BLaER1 treated with 17β-estradiol and CSF1 and Interleukin-3, amounts not matched to agents 10 nM and 100 nM (cell line): Measurements from ENCODE around the gene RAET1G.
"Not testable (repeated sequence)": the region's sequence is repeated elsewhere in the genome, so short reads cannot be mapped to it uniquely, and the experiment has no call there.

ENCODE experiments used
- H3K27ac ChIP-seq, 11 experiments: shearing (Covaris generic); formaldehyde crosslinking; 2 replicates each; pipeline ENCODE4 v1.8.1; 2022
- H3K27me3 ChIP-seq, 11 experiments: shearing (Covaris generic); formaldehyde crosslinking; 2 replicates each; pipeline ENCODE4 v1.8.1; 2022
- H3K36me3 ChIP-seq, 11 experiments: shearing (Covaris generic); formaldehyde crosslinking; 2 replicates each; pipeline ENCODE4 v1.8.1; 2022
- H3K4me1 ChIP-seq, 10 experiments: shearing (Covaris generic); formaldehyde crosslinking; 2 replicates each; pipeline ENCODE4 v1.8.1; 2022
- H3K4me2 ChIP-seq, 11 experiments: shearing (Covaris generic); formaldehyde crosslinking; 2 replicates each; pipeline ENCODE4 v1.8.1; 2022
- H3K4me3 ChIP-seq, 10 experiments: shearing (Covaris generic); formaldehyde crosslinking; 2 replicates each; pipeline ENCODE4 v1.8.1; 2022
- H3K9ac ChIP-seq, 11 experiments: shearing (Covaris generic); formaldehyde crosslinking; 2 replicates each; pipeline ENCODE4 v1.8.1; 2022
- H3K9me3 ChIP-seq, 11 experiments: shearing (Covaris generic); formaldehyde crosslinking; replicated peaks in 1 of 11; 2 replicates each; pipeline ENCODE4 v1.8.1; 2022
- H4K20me1 ChIP-seq, 11 experiments: shearing (Covaris generic); formaldehyde crosslinking; 2 replicates each; pipeline ENCODE4 v1.8.1; 2022
- Cebpa-rat ChIP-seq, 11 experiments: shearing (Covaris generic); IDR thresholded peaks; 2 replicates each; pipeline ENCODE4 v1.8.1; 2022

Gene RAET1G

DNA sequence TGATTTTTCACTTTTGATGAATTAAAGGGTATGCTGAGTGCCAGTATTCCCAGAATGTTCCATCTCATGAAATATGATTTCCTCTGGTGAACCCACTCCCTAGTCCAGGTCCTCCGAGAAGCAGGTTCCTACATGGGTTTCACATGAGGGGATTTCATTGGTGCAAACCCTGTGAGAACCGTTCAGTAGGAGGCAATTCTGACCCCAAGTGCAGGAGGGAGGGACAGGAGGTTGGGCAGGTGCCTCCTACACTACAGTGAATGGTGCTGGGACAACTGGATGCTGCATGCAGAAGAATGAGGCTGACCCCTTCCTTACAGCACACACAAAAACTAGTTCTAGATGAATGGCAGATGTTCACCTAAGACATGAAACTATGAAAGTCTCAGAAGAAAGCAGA is 13.8 kb upstream of the RAET1G start:
- H4K20me1 ChIP-seq: peaks cover 0 to 47% (median 25%) of the 10 kb centered on the region in 11 experiments; a peak in 14 of 22 replicates
- TF ChIP-seq Cebpa-rat (IDR thresholded peaks at IDR 0.05): no peak
- no peak overlapping the region for H3K4me3 ChIP-seq
- peaks cover 72 to 96% (median 88%) of the 10 kb centered on the region in 11 experiments for H3K27me3 ChIP-seq
- peaks cover 14 to 18% (median 16%) of the 10 kb centered on the region in 10 experiments for H3K4me1 ChIP-seq
- no peak overlapping the region for H3K9ac ChIP-seq
- peaks cover 0 to 13% (median 0%) of the 10 kb centered on the region in 11 experiments; a peak in 6 of 22 replicates for H3K9me3 ChIP-seq
- H3K27ac ChIP-seq: no peak overlapping the region
- H3K4me2 ChIP-seq: no peak overlapping the region
- no peaks in the 10 kb centered on the region for H3K36me3 ChIP-seq

DNA sequence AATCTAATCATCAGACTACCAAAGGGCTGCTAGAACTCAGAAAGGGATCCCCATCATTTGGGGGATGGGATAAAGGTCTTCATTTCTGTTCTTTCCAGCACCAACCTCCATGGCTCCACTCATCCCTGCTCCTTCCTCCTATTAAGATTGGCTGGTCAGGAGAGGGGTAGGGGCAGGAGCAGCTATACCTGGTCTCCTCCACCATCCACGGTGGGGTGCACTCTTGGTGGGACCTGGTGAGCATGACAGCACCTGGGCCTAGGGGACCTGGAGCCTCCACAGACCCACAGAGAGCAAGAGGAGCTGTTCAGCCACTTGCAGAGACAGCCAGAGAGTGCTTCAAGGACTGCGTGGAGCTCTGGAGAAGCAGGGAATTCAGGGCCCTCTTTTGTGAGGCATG is 12.7 kb upstream of the RAET1G start:
- Histone ChIP-seq H3K27me3 (peaks cover 71 to 95% (median 88%) of the 10 kb centered on the region in 11 experiments), H3K27ac (no peak overlapping the region), H3K9me3 (peaks cover 0 to 8% (median 0%) of the 10 kb centered on the region in 11 experiments; a peak in 3 of 22 replicates), H3K4me1 (peaks cover 6 to 11% (median 9%) of the 10 kb centered on the region in 10 experiments; a peak in 17 of 20 replicates), H3K9ac (no peak overlapping the region), H3K4me3 (no peak overlapping the region), H3K4me2 (no peak overlapping the region), H3K36me3 (no peaks in the 10 kb centered on the region), H4K20me1 (peaks cover 0 to 40% (median 25%) of the 10 kb centered on the region in 11 experiments; a peak in 14 of 22 replicates)
- no peak for TF ChIP-seq Cebpa-rat (IDR thresholded peaks at IDR 0.05)

DNA sequence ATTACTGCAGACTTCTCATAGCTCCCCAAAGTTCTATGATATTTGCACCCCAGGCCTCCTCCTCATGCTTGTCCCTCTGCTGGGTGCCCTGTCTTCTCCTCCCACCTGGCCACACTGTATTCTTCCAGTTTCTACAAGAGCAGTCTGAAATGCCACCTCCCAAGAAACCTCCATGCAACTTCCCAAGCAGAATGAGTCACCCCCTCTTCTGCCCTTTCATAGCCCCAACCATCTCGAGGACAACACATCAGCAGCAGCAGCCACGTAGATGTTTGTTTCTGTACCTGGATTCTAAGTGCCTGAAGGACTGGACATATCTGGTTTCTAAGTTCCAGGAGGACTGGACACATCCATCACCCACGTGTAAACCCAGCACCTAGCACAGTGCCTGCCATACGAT is 12.3 kb upstream of the RAET1G start:
- no peak for TF ChIP-seq Cebpa-rat (IDR thresholded peaks at IDR 0.05)
- H3K4me1 ChIP-seq: peaks cover 6 to 11% (median 9%) of the 10 kb centered on the region in 10 experiments; a peak in 17 of 20 replicates
- H3K27me3 ChIP-seq: peaks cover 71 to 95% (median 88%) of the 10 kb centered on the region in 11 experiments
- no peak overlapping the region for H3K4me3 ChIP-seq
- H3K9ac ChIP-seq: no peak overlapping the region
- H3K4me2 ChIP-seq: no peak overlapping the region
- peaks cover 0 to 36% (median 25%) of the 10 kb centered on the region in 11 experiments; a peak in 14 of 22 replicates for H4K20me1 ChIP-seq
- H3K9me3 ChIP-seq: peaks cover 0 to 7% (median 0%) of the 10 kb centered on the region in 11 experiments; a peak in 2 of 22 replicates
- H3K36me3 ChIP-seq: no peaks in the 10 kb centered on the region
- H3K27ac ChIP-seq: no peak overlapping the region

DNA sequence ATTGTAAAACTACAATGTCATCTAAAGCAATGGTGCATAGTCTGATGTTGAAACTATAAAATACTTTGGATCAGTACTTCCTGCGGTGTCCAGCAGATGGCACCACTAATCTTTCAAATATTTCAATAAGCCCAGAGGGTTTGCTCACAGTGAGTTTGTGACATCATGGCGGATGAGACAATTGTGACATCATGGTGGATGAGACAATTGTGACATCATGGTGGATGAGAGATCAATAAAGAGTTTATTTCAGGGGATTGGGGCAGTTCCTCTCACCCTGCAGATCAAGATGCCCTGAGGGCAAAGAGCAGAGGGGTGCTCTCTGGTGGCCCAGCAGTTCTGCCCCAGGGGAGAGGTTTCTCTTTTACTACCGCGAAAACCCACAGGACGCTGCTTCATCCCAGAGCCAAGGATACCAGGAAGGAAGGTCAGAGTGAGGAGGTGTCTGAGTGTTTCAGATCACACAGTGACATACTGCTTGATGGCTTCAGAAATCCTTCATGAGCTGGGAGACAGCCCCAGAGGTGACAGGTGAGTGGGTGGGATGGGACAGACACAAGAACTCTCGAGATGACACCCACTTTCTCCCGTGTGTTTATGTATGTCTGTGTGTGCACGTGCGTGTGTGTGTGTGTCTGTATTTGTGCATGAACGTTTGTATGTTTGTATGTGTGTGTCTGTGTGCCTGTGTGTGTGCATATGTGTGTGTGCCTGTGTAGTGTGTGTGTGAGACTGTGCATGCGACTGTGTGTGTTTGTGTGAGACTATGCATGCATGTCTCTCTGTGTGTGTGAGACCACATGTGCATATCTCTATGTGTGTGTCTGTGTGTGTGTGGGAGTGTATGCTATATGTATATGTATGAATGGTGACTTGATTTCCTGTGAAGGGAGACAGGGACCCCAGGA is 11.6 kb upstream of the RAET1G start:
- Histone ChIP-seq H3K9me3 (peaks cover 0 to 7% (median 0%) of the 10 kb centered on the region in 11 experiments; a peak in 2 of 22 replicates), H3K36me3 (no peaks in the 10 kb centered on the region), H3K27me3 (peaks cover 71 to 95% (median 88%) of the 10 kb centered on the region in 11 experiments), H3K4me2 (peak overlapping the region in 1 of 11 experiments; percentile 9; a peak in 1 of 22 replicates), H3K4me3 (no peak overlapping the region), H3K9ac (no peak overlapping the region), H3K27ac (no peak overlapping the region), H3K4me1 (peaks cover 6 to 11% (median 9%) of the 10 kb centered on the region in 10 experiments; a peak in 17 of 20 replicates), H4K20me1 (peaks cover 0 to 29% (median 20%) of the 10 kb centered on the region in 11 experiments; a peak in 13 of 22 replicates)
- TF ChIP-seq Cebpa-rat (IDR thresholded peaks at IDR 0.05): peak in 1 of 11 experiments; percentile 68; a peak in 3 of 22 replicates

DNA sequence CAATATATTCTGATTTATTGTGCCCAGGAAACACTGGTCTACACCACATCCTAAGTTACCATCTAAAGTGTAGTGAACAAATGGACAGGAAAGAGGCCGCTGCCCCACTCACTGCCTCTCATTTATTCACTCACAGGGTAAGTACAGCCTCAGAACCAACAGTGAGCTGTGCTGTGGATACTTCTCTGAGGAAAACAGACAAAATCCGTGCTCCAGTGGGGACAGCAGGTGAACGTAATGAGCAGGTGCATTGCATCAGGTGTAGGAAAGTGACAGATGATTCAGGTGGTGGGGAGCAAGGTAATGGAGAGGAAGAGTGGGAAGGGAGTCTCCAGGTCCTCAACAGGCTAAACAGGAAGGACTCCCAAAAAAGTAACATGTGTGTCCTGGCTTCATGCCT is 10.5 kb upstream of the RAET1G start:
- H3K9me3 ChIP-seq: peaks cover 0 to 3% (median 0%) of the 10 kb centered on the region in 11 experiments; a peak in 2 of 22 replicates
- peaks cover 0 to 20% (median 11%) of the 10 kb centered on the region in 11 experiments; a peak in 12 of 22 replicates for H4K20me1 ChIP-seq
- H3K4me1 ChIP-seq: peaks cover 3 to 4% (median 4%) of the 10 kb centered on the region in 10 experiments; a peak in 16 of 20 replicates
- no peak for TF ChIP-seq Cebpa-rat (IDR thresholded peaks at IDR 0.05)
- no peak overlapping the region for H3K4me3 ChIP-seq
- no peak overlapping the region for H3K9ac ChIP-seq
- no peak overlapping the region for H3K27ac ChIP-seq
- H3K27me3 ChIP-seq: peaks cover 70 to 95% (median 88%) of the 10 kb centered on the region in 11 experiments
- no peak overlapping the region for H3K4me2 ChIP-seq
- H3K36me3 ChIP-seq: no peaks in the 10 kb centered on the region

DNA sequence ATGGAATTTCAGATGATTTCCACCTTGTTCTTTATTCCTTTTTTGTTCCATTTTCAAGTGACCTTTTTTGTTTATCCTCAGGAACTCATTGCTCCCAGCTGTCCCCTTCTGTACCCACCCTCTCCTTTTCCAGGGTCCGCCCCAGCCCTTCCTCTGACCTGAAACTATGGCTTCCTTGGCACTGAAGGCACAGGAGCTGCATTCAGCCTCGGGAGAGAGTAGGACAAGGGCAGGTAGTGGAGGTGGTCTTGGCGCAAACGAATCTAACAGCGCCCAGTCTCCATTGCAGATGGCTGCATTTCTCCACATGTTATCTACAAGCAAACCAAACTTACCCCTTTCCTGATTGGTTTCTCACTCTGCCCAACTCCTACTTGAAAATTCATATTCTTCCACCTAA is 10.1 kb upstream of the RAET1G start:
- H3K4me2 ChIP-seq: no peak overlapping the region
- TF ChIP-seq Cebpa-rat (IDR thresholded peaks at IDR 0.05): no peak
- no peak overlapping the region for H3K4me3 ChIP-seq
- H3K27me3 ChIP-seq: peaks cover 66 to 95% (median 84%) of the 10 kb centered on the region in 11 experiments
- H3K27ac ChIP-seq: no peak overlapping the region
- H3K9ac ChIP-seq: no peak overlapping the region
- peaks cover 0 to 16% (median 7%) of the 10 kb centered on the region in 11 experiments; a peak in 7 of 22 replicates for H4K20me1 ChIP-seq
- H3K9me3 ChIP-seq: no peaks in the 10 kb centered on the region
- peaks cover 0 to under 1% (median 0%) of the 10 kb centered on the region in 10 experiments; a peak in 2 of 20 replicates for H3K4me1 ChIP-seq
- no peaks in the 10 kb centered on the region for H3K36me3 ChIP-seq

DNA sequence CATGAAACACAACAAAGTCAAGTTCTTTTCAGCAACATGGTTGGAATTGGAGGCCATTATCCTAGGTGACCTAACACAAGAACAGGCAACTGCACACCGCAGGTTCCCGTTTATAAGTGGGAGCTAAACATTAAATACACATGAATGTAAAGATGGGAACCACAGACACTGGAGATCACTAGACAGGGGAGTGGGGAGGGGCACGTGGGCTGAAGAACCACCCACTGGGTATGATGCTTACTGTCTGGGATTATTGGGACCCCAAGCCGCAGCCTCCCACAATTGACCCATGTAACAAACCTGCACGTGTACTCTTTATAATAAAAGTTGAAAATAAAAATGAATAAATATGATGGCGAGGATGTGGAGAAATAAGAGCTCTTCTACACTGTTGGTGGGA is 8.6 kb upstream of the RAET1G start:
- peaks cover 0 to 12% (median 6%) of the 10 kb centered on the region in 11 experiments; a peak in 6 of 22 replicates for H4K20me1 ChIP-seq
- no peaks in the 10 kb centered on the region for H3K9me3 ChIP-seq
- no peak overlapping the region for H3K27ac ChIP-seq
- H3K27me3 ChIP-seq: peaks cover 55 to 95% (median 81%) of the 10 kb centered on the region in 11 experiments
- H3K36me3 ChIP-seq: no peaks in the 10 kb centered on the region
- no peak for TF ChIP-seq Cebpa-rat (IDR thresholded peaks at IDR 0.05)
- H3K4me3 ChIP-seq: no peak overlapping the region
- no peak overlapping the region for H3K4me2 ChIP-seq
- no peaks in the 10 kb centered on the region for H3K4me1 ChIP-seq
- no peak overlapping the region for H3K9ac ChIP-seq

DNA sequence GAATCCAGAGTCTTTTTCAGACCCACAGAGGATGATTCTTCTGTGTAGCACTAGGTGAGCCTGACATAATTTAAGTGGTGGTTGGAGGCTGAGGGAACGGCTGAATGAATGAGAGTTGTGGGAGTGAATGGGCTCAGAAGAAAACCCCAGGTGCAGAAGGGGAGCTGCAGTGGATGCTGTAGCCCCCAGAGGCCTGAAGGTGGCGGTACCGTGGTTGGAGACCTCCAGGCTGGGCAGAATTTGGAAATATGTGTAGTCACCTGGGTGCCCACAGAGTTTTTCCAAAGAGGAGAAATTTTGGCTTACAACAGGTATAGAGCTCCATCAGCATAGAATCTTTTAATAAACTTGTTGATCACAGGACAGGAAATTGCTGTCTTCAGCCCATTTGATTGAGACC is 6.5 kb upstream of the RAET1G start:
- H3K9me3 ChIP-seq: peaks cover 0 to 4% (median 0%) of the 10 kb centered on the region in 11 experiments; a peak in 3 of 22 replicates
- peaks cover 54 to 95% (median 81%) of the 10 kb centered on the region in 11 experiments for H3K27me3 ChIP-seq
- TF ChIP-seq Cebpa-rat (IDR thresholded peaks at IDR 0.05): no peak
- no peak overlapping the region for H3K9ac ChIP-seq
- H3K4me1 ChIP-seq: peaks cover 0 to 12% (median 7%) of the 10 kb centered on the region in 10 experiments; a peak in 13 of 20 replicates
- peaks cover 0 to 15% (median 0%) of the 10 kb centered on the region in 11 experiments; a peak in 2 of 22 replicates for H4K20me1 ChIP-seq
- H3K4me2 ChIP-seq: no peak overlapping the region
- no peak overlapping the region for H3K4me3 ChIP-seq
- H3K27ac ChIP-seq: no peak overlapping the region
- no peaks in the 10 kb centered on the region for H3K36me3 ChIP-seq

DNA sequence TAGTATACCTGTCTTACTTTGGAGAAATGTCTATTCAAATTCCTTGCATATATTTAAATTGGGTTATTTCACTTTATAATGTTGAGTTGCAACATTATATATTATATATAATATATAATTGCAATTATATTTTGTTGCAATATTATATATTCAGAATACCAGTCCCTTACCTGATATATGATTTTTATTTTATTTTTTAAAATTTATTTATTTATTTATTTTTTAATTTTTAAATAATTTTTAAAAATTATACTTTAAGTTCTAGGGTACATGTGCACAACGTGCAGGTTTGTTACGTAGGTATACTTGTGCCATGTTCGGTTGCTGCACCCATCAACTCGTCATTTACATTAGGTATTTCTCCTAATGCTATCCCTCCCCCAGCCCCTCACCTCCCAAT is 4.1 kb upstream of the RAET1G start:
- Histone ChIP-seq H3K27me3 (peaks cover 67 to 100% (median 92%) of the 10 kb centered on the region in 11 experiments), H3K4me1 (peaks cover 0 to 17% (median 7%) of the 10 kb centered on the region in 10 experiments; a peak in 13 of 20 replicates), H4K20me1 (peaks cover 0 to 15% (median 0%) of the 10 kb centered on the region in 11 experiments; a peak in 2 of 22 replicates), H3K9me3 (peaks cover 14 to 28% (median 21%) of the 10 kb centered on the region in 11 experiments)
- not testable (repeated sequence) for H3K27ac ChIP-seq, H3K36me3 ChIP-seq, H3K9ac ChIP-seq, H3K4me2 ChIP-seq, H3K4me3 ChIP-seq
